Duodenal mucosa (tissue), 2 donors: ENCODE measurements around the gene CCL18.
"Not testable (repeated sequence)": the region's sequence is repeated elsewhere in the genome, so short reads cannot be mapped to it uniquely, and the experiment has no call there.

Source experiments
- H3K27ac ChIP-seq: one replicate; pipeline ENCODE4 v1.7.0; 2013; ENCODE audit warnings: low read depth, low read length
- H3K27me3 ChIP-seq, 2 donors: one replicate each; pipeline ENCODE4 v1.7.0; 2013; ENCODE audit warnings: low read length in 2 of 2, control low read depth in 1 of 2; ENCODE audit not compliant: insufficient read depth in 2 of 2, control insufficient read depth in 1 of 2
- H3K36me3 ChIP-seq, 2 donors: one replicate each; pipeline ENCODE4 v1.7.0; 2013; ENCODE audit warnings: low read length in 2 of 2, control low read depth in 1 of 2; ENCODE audit not compliant: insufficient read depth in 2 of 2, control insufficient read depth in 1 of 2
- H3K4me1 ChIP-seq, 2 donors: one replicate each; pipeline ENCODE4 v1.7.0; 2013; ENCODE audit warnings: low read length in 2 of 2, control low read depth in 1 of 2; ENCODE audit not compliant: insufficient read depth in 2 of 2, control insufficient read depth in 1 of 2
- H3K4me3 ChIP-seq, 2 donors: one replicate each; pipeline ENCODE4 v1.7.0; 2013; ENCODE audit warnings: low read length in 2 of 2, low read depth in 1 of 2
- H3K9ac ChIP-seq, 2 donors: one replicate each; pipeline ENCODE4 v1.7.0; 2013; ENCODE audit warnings: low read length in 2 of 2, low read depth in 1 of 2
- H3K9me3 ChIP-seq, 2 donors: one replicate each; pipeline ENCODE4 v1.7.0; 2013; ENCODE audit warnings: low read length in 2 of 2, control low read depth in 1 of 2; ENCODE audit not compliant: control insufficient read depth in 1 of 2

Gene CCL18

DNA sequence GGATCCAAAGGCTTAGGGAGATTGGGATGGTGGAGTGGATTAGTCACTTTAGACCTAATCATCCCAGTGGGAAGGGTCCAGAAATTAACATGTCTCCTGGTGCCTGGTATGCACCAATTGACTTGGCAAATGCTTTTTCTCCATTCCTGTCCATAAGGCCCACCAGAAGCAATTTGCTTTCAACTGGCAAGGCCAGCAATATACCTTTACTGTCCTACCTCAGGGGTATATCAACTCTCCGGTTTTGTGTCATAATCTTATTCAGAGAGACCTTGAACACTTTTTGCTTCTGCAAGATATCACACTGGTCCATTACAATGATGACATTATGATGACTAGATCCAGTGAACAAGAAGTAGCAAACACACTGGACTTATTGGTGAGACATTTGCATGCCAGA, 49.1 kb downstream of the CCL18 start:
- H3K27ac ChIP-seq, H3K9me3 ChIP-seq, H3K4me1 ChIP-seq, H3K9ac ChIP-seq, H3K27me3 ChIP-seq, H3K4me3 ChIP-seq, H3K36me3 ChIP-seq: not testable (repeated sequence)

DNA sequence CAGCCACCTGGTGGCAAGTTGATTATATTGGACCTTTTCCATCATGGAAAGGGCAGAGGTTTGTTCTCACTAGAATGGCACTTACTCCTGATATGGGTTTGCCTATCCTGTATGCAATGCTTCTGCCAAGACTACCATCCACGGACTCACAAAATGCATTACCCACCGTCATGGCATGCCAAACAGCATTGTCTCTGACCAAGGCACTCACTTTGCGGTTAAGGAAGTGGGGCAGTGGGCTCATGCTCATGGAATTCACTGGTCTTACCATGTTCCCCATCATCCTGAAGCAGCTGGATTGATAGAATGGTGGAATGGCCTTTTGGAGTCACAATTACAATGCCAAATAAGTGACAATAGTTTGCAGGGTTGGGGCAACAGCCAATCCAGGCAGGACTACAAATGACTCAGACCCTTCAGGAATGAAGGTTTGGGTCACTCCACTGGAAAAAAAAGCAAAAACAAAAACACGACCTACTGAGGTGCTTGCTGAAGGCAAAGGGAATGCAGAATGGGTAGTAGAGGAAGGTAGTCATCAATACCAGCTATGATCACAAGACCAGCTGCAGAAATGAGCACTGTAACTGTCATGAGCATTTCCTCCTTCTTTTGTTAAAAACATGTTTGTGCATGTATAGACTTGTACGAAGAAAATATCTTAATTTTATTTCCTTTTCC, 51.0 kb downstream of the CCL18 start:
- not testable (repeated sequence) for H3K9ac ChIP-seq, H3K4me3 ChIP-seq, H3K4me1 ChIP-seq, H3K9me3 ChIP-seq, H3K36me3 ChIP-seq, H3K27ac ChIP-seq, H3K27me3 ChIP-seq

DNA sequence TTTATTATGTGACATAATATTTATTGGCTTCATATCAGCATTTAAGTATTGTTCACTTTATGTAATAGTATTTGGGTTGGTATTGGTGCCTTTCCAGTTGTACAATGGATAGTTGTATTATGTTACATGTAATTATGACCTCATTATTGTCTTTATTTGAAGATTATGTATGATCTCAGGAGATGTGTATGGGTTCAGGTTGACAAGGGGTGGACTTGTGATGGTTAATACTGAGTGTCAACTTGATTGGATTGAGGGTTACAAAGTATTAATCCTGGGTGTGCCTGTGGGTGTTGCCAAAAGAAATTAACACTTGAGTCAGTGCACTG, 51.5 kb downstream of the CCL18 start:
- not testable (repeated sequence) for H3K27ac ChIP-seq, H3K36me3 ChIP-seq, H3K9ac ChIP-seq, H3K9me3 ChIP-seq, H3K4me1 ChIP-seq, H3K27me3 ChIP-seq, H3K4me3 ChIP-seq

DNA sequence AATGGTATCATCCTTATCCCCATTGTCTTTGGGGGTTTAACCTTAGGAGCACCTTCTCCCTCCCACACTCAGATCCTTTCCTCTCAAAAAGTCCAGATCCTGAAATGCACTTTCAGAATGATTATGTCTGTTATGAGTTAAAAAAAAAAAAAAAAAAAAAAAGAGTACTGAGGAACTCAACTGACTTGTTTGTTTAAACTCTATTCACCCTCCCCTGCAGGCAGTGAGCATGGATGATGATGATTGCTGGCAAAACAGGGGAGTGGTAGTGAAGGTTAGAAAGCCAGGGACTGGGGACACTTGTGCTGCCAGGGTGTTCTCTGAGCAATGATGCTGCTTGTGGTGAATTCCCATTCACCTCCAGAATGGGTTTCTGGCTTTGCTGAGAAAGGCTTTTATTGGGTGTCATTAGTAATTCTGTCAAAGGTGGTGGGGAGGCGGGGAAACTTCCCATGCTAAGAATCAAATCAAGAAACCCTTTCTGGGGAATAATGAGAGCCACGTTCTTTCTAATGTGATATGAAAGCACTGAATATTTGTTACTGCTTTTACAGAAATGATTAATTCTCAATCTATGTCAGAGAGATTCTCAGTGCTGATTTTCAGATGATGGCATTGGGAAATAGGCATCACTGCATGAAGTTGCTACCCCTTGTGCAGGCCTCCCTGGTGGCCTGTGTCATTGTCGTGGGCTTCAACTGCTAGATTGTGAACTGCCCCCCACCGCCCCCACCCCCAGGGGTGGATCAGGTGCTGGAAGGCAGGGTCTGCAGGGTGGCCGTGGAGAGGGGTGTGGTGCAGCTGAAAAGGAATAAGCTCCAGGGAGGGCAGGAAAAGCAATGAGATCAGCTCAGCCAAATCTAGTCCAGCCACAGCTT, 53.7 kb downstream of the CCL18 start:
- Histone ChIP-seq H3K9ac (no peak overlapping the region), H3K36me3 (no peaks in the 10 kb centered on the region), H3K4me3 (no peak overlapping the region), H3K27me3 (no peaks in the 10 kb centered on the region), H3K27ac (no peak overlapping the region), H3K4me1 (peaks cover 4 to 5% of the 10 kb centered on the region in 2 donors), H3K9me3 (no peaks in the 10 kb centered on the region)

DNA sequence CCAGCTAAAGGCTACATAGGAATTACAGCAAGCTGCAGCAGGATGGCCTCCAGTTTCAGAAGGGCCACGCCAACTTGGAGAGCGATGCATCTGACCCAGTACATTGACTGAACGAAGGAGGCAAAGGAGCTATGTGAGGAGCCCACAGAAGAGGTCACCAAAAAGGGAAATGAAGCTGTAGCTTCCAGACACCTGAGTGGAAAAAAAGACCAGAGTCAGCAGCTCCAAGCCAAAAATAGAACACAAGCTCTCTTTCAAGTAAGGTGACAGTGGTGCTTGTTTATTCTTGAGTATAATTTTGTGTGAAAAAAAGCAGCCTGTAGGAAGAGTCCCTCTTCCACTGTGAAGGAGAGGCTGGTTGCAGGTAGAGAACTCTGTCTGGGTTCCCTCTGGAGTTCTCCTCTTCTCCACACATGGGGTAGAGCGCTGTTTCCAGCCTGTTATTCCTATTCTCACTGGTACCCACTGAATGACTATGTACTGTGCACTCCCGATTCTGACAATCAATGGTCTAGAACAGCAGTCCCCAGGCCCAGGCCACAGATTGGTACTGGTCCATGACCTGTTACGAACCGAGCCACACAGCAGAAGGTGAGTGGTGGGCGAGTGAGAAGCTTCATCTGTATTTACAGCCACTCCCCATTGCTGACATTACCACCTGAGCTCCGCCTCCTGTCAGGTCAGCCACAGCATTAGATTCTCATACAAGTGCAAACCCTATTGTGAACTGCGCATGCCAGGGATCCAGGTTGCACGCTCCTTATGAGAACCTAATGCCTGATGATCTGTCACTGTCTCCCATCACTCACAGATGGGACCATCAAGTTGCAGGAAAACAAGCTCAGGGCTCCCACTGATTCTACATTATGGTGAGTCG, 54.6 kb downstream of the CCL18 start:
- peaks cover 4 to 5% of the 10 kb centered on the region in 2 donors for H3K4me1 ChIP-seq
- H3K9ac ChIP-seq: no peak overlapping the region
- H3K9me3 ChIP-seq: no peaks in the 10 kb centered on the region
- H3K27ac ChIP-seq: no peak overlapping the region
- no peaks in the 10 kb centered on the region for H3K36me3 ChIP-seq
- H3K4me3 ChIP-seq: no peak overlapping the region
- no peaks in the 10 kb centered on the region for H3K27me3 ChIP-seq

DNA sequence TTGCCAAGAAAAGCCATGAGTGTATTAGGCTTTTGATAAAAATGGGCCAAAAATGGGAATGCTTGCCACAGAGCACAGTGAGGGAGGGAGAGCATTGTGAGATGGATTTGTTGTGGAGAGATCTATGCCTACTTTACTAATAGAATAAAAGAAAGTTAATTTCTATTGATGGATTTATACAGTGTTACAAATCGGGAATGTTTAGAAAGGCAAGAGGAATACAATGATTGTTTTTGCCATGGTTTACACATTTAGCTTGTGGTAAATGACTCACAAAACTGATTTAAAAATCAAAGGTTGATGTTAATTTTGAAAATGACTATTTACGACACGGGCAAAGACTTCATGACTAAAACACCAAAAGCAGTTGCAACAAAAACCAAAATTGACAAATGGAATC, 56.1 kb downstream of the CCL18 start:
- Histone ChIP-seq H3K9me3 (peaks cover 4 to 5% of the 10 kb centered on the region in 2 donors), H3K9ac (no peak overlapping the region), H3K27me3 (no peaks in the 10 kb centered on the region), H3K4me1 (peaks cover 4 to 5% of the 10 kb centered on the region in 2 donors), H3K4me3 (no peak overlapping the region), H3K36me3 (no peaks in the 10 kb centered on the region), H3K27ac (no peak overlapping the region)

DNA sequence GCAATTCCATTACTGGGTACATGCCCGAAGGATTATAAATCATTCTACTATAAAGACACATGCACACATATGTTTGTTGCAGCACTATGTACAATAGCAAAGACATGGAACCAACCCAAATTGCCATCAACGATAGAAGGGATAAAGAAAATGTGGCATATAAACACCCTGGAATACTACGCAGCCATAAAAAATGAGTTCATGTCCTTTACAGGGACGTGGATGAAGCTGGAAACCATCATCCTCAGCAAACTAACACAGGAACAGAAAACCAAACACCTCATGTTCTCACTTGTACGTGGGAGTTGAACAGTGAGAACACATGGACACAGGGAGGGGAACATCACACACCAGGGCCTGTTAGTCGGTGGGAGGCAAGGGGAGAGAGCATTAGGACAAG, 57.0 kb downstream of the CCL18 start:
- not testable (repeated sequence) for H3K27ac ChIP-seq, H3K9ac ChIP-seq, H3K36me3 ChIP-seq, H3K4me1 ChIP-seq, H3K27me3 ChIP-seq, H3K4me3 ChIP-seq
- peaks cover 13 to 14% of the 10 kb centered on the region in 2 donors for H3K9me3 ChIP-seq
